NB4 (cell line): ENCODE results near the gene SLC41A2.

Experiments used
- MYC ChIP-seq: IDR thresholded peaks from 2 replicates; pipeline ENCODE4 v1.6.1; 2011; ENCODE audit warnings: low read depth, low read length
- POLR2A ChIP-seq: IDR thresholded peaks from 2 replicates; pipeline ENCODE4 v1.6.1; 2011; ENCODE audit warnings: mild to moderate bottlenecking; ENCODE audit not compliant: insufficient read length; ENCODE audit errors: extremely low read depth
- TF ChIP-seq, protein P1 (sequence below): IDR thresholded peaks from 2 replicates; pipeline ENCODE4 v1.6.1; 2011; ENCODE audit warnings: low read depth, low read length
- TF ChIP-seq, protein P2 (sequence below): IDR thresholded peaks from one replicate; pipeline ENCODE4 v1.5.1; 2012; ENCODE audit warnings: low read depth, low read length

DNA sequence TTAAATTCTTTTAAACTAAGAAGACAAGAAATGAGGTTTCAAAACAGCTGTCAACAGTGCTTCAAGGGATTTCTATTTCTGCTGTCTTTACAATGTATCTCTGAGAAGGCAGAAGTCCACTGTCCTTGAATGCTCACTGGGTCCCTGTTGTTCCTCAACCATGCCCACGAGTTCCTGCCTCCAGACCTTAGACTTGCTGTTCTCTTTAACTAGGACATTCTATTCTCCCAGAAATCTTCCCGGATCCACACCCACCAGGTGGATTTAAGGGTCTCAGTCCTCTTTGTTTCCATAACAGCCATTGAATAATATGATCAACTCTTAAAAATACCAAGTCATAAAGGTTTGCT is 6.7 kb upstream of the SLC41A2 start:
- TF ChIP-seq POLR2A, result no peak
- TF ChIP-seq, protein P1, sequence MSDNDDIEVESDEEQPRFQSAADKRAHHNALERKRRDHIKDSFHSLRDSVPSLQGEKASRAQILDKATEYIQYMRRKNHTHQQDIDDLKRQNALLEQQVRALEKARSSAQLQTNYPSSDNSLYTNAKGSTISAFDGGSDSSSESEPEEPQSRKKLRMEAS, result no peak
- TF ChIP-seq, protein P2, sequence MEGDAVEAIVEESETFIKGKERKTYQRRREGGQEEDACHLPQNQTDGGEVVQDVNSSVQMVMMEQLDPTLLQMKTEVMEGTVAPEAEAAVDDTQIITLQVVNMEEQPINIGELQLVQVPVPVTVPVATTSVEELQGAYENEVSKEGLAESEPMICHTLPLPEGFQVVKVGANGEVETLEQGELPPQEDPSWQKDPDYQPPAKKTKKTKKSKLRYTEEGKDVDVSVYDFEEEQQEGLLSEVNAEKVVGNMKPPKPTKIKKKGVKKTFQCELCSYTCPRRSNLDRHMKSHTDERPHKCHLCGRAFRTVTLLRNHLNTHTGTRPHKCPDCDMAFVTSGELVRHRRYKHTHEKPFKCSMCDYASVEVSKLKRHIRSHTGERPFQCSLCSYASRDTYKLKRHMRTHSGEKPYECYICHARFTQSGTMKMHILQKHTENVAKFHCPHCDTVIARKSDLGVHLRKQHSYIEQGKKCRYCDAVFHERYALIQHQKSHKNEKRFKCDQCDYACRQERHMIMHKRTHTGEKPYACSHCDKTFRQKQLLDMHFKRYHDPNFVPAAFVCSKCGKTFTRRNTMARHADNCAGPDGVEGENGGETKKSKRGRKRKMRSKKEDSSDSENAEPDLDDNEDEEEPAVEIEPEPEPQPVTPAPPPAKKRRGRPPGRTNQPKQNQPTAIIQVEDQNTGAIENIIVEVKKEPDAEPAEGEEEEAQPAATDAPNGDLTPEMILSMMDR, result no peak
- no peak for TF ChIP-seq MYC
